ENCODE data around the gene ATOH8.

The ATOH8 gene

GRCh38 chr2:85778646-85779379 lies 25.0 kb downstream of the ATOH8 start:
- in situ Hi-C loops (cut with MboI; ENCODE audit: low sequenced_read_pairs), result no loop called here
- H3K9me3 ChIP-seq, result no peaks in the 10 kb centered on the region
- H3K4me1 ChIP-seq, result no peaks in the 10 kb centered on the region
- DNase-seq (ENCODE audit: low spot score in 2 of 2), result no peak
- H3K4me3 ChIP-seq, result no peak overlapping the region
- no peaks in the 10 kb centered on the region for H3K27me3 ChIP-seq (ENCODE audit: low read depth)
- no peaks in the 10 kb centered on the region for H3K36me3 ChIP-seq (replicated peaks)

DNA sequence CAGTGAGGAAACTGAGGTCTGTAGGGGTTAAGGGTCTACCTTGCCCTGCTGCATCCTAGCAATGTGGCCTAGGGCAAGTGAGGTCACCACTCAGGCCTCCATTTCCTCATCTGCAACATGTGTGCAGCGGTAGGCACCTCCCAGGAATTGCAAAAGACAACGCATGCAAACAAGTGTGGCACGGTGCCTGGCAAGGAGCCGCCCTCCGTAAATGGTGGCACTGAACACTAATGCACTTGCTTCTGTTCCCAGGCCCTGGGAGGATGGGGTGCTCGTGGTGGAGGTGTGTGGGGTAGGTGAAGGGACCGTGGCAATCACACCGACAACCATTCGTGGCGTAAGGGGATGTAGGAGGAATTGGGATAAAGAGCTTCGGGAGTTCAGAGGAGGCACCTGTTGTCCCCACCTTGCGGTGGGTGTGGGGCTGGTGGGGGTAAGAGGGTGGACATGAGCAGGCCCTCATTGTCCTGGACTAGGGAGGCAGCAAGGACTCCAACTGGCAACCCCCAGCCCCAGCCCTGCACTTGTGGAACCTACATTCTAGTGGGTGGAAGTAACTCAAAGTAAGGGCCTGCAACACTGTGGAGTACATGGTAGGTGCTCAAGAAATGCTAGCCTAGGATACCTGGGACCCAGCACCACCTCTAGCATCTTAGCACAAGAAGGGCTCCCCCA lies 26.0 kb downstream of the ATOH8 start:
- no peaks in the 10 kb centered on the region for H3K36me3 ChIP-seq (replicated peaks)
- H3K27me3 ChIP-seq (ENCODE audit: low read depth), result no peaks in the 10 kb centered on the region
- no peak for DNase-seq (ENCODE audit: low spot score in 2 of 2)
- no peaks in the 10 kb centered on the region for H3K9me3 ChIP-seq
- H3K4me3 ChIP-seq, result no peak overlapping the region
- in situ Hi-C loops (cut with MboI; ENCODE audit: low sequenced_read_pairs), result no loop called here
- no peaks in the 10 kb centered on the region for H3K4me1 ChIP-seq

DNA sequence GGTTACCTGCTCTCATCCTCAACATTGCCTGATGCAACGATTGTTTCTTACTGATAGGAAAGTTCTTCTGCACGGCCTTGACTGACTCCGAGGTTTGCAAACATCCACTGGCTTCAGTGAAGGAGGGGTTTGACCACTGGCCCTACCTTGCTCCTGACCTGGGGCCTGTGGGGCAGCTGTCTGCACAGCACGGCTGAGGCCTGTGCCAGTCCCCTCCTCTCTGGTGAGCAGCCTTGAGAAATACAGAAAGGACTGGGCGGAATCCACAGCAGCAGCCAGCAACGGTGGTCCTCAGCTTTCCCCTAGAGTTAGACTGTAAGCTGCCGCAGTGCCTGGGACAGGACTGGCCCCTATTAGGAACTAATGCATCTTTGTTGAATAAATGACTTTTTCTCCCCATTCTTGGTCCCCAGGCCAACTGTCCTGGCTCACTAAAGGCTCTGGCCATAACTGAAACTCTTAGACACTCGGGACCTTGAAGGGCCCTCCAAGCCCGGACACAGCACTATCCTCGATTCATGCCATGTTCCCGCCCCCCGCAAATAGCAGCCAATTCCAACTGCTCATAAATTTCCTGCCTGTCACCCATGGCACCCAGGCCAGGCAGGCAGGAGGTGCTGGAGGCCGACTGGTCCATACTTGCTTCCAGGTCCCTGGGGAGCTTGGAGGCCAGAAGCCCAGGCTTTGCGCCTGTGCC lies 26.7 kb downstream of the ATOH8 start:
- in situ Hi-C loops (cut with MboI; ENCODE audit: low sequenced_read_pairs), result no loop called here
- Histone ChIP-seq H3K36me3 (replicated peaks) (no peaks in the 10 kb centered on the region), H3K4me3 (no peak overlapping the region), H3K4me1 (no peaks in the 10 kb centered on the region), H3K27me3 (ENCODE audit: low read depth) (no peaks in the 10 kb centered on the region), H3K9me3 (no peaks in the 10 kb centered on the region)
- no peak for DNase-seq (ENCODE audit: low spot score in 2 of 2)

GRCh38 chr2:85781013-85781332 lies 27.2 kb downstream of the ATOH8 start:
- Histone ChIP-seq H3K36me3 (replicated peaks) (no peaks in the 10 kb centered on the region), H3K9me3 (no peaks in the 10 kb centered on the region), H3K4me1 (no peaks in the 10 kb centered on the region), H3K4me3 (no peak overlapping the region), H3K27me3 (ENCODE audit: low read depth) (no peaks in the 10 kb centered on the region)
- no peak for DNase-seq (ENCODE audit: low spot score in 2 of 2)
- in situ Hi-C loops (cut with MboI; ENCODE audit: low sequenced_read_pairs), result no loop called here

DNA sequence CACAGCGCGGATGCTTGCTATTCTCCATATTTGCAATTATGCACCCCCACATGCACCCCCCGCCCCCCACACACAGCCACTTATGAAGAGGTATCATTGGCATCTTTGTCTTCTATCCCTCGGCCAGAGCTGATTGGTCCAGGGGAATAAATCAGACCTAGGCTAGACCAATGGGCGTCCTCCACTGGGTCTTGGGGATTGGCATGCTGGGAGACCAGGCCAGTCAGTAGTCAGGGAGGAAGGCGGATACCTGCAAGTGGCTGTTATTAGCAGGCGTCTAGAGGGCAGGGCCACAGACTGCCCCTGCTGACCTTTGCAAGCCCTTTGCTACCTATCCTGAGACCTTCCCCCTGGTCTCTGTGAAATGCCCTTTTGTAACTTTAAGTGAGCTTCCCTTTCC lies 30.0 kb downstream of the ATOH8 start:
- Histone ChIP-seq H3K9me3 (no peaks in the 10 kb centered on the region), H3K4me1 (no peaks in the 10 kb centered on the region), H3K27me3 (ENCODE audit: low read depth) (no peaks in the 10 kb centered on the region), H3K36me3 (replicated peaks) (no peaks in the 10 kb centered on the region), H3K4me3 (no peak overlapping the region)
- in situ Hi-C loops (cut with MboI; ENCODE audit: low sequenced_read_pairs), result no loop called here
- no peak for DNase-seq (ENCODE audit: low spot score in 2 of 2)

- H3K4me3 ChIP-seq, result no peak overlapping the region
- DNase-seq (ENCODE audit: low spot score in 2 of 2), result no peak
- H3K9me3 ChIP-seq, result no peaks in the 10 kb centered on the region
- no peaks in the 10 kb centered on the region for H3K36me3 ChIP-seq (replicated peaks)
- in situ Hi-C loops (cut with MboI; ENCODE audit: low sequenced_read_pairs), result no loop called here
- no peaks in the 10 kb centered on the region for H3K27me3 ChIP-seq (ENCODE audit: low read depth)
- H3K4me1 ChIP-seq, result no peaks in the 10 kb centered on the region
Observed at GRCh38 chr2:85784474-85784986, 30.7 kb downstream of the ATOH8 start.

- Histone ChIP-seq H3K9me3 (no peaks in the 10 kb centered on the region), H3K4me3 (no peak overlapping the region), H3K27me3 (ENCODE audit: low read depth) (no peaks in the 10 kb centered on the region), H3K36me3 (replicated peaks) (no peaks in the 10 kb centered on the region), H3K4me1 (no peaks in the 10 kb centered on the region)
- in situ Hi-C loops (cut with MboI; ENCODE audit: low sequenced_read_pairs), result no loop called here
- DNase-seq (ENCODE audit: low spot score in 2 of 2), result no peak
Observed at GRCh38 chr2:85785027-85785822, 31.4 kb downstream of the ATOH8 start.

DNA sequence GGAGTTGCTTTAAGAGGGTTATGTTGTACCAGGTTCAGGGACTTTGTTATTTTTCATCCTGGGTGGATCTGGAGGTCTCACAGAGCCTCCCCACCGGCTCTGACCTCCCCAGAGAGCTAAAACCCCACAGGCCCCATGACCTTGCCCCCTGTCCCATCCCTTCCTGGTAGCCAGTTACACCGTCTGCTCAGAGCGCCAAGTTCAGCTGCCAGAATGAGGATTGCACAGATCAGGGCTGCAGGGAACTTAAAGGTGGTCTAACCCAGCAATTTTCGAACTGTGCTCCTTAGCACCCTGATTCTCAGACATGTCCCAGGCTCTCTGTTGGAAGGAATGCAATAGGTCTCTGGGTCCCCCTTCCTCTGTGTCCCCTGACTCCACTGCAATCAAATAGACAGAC lies 32.1 kb downstream of the ATOH8 start:
- DNase-seq (ENCODE audit: low spot score in 2 of 2), result no peak
- in situ Hi-C loops (cut with MboI; ENCODE audit: low sequenced_read_pairs), result no loop called here
- no peaks in the 10 kb centered on the region for H3K4me1 ChIP-seq
- no peaks in the 10 kb centered on the region; the same call in 1 of the 2 replicates for H3K27me3 ChIP-seq (ENCODE audit: low read depth)
- H3K9me3 ChIP-seq, result no peaks in the 10 kb centered on the region
- H3K36me3 ChIP-seq (replicated peaks), result no peaks in the 10 kb centered on the region
- no peak overlapping the region for H3K4me3 ChIP-seq

- no peak for DNase-seq (ENCODE audit: low spot score in 2 of 2)
- no peaks in the 10 kb centered on the region for H3K4me1 ChIP-seq
- H3K27me3 ChIP-seq (ENCODE audit: low read depth), result no peaks in the 10 kb centered on the region; the same call in 1 of the 2 replicates
- in situ Hi-C loops (cut with MboI; ENCODE audit: low sequenced_read_pairs), result no loop called here
- no peaks in the 10 kb centered on the region for H3K9me3 ChIP-seq
- H3K4me3 ChIP-seq, result no peak overlapping the region
- no peaks in the 10 kb centered on the region for H3K36me3 ChIP-seq (replicated peaks)
Observed at GRCh38 chr2:85786444-85786843, 32.7 kb downstream of the ATOH8 start.

DNA sequence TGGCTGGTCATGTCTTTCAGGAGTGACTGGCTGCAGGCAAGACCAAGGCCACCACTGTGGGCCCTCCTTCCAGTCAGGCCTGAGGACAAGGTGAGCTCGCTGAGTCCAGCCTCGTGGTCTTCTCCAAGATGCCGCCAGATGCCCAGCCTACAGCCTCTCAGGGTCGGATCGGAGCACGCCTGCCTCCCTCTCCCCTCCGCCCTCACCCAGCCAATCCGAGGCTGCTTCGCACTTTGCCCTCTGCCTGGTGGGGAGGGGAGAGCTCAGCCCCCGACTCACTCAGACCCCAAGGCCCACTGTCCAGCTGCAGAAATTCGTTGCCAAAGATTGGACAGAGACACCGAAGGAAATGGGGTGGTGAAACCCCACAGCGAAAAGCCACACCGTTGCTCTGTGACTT lies 33.1 kb downstream of the ATOH8 start:
- no peaks in the 10 kb centered on the region for H3K4me1 ChIP-seq
- no peak for DNase-seq (ENCODE audit: low spot score in 2 of 2)
- no peaks in the 10 kb centered on the region for H3K9me3 ChIP-seq
- H3K27me3 ChIP-seq (ENCODE audit: low read depth), result no peaks in the 10 kb centered on the region; the same call in 1 of the 2 replicates
- H3K4me3 ChIP-seq, result no peak overlapping the region
- in situ Hi-C loops (cut with MboI; ENCODE audit: low sequenced_read_pairs), result no loop called here
- H3K36me3 ChIP-seq (replicated peaks), result no peaks in the 10 kb centered on the region

- in situ Hi-C loops (cut with MboI; ENCODE audit: low sequenced_read_pairs), result no loop called here
- Histone ChIP-seq H3K27me3 (ENCODE audit: low read depth) (no peaks in the 10 kb centered on the region; the same call in 1 of the 2 replicates), H3K4me1 (no peaks in the 10 kb centered on the region), H3K9me3 (no peaks in the 10 kb centered on the region), H3K36me3 (replicated peaks) (no peaks in the 10 kb centered on the region), H3K4me3 (no peak overlapping the region)
- no peak for DNase-seq (ENCODE audit: low spot score in 2 of 2)
Observed at GRCh38 chr2:85787282-85787980, 33.6 kb downstream of the ATOH8 start.

GRCh38 chr2:85787981-85788340 lies 34.2 kb downstream of the ATOH8 start:
- in situ Hi-C loops (cut with MboI; ENCODE audit: low sequenced_read_pairs), result no loop called here
- H3K4me1 ChIP-seq, result no peaks in the 10 kb centered on the region
- no peaks in the 10 kb centered on the region for H3K36me3 ChIP-seq (replicated peaks)
- H3K27me3 ChIP-seq (ENCODE audit: low read depth), result peaks cover 2% of the 10 kb centered on the region; the same call in 1 of the 2 replicates
- no peak overlapping the region for H3K4me3 ChIP-seq
- no peak for DNase-seq (ENCODE audit: low spot score in 2 of 2)
- H3K9me3 ChIP-seq, result no peaks in the 10 kb centered on the region

GRCh38 chr2:85788603-85789002 lies 34.8 kb downstream of the ATOH8 start:
- Histone ChIP-seq H3K4me1 (no peaks in the 10 kb centered on the region), H3K27me3 (ENCODE audit: low read depth) (peaks cover 2% of the 10 kb centered on the region; the same call in 1 of the 2 replicates), H3K36me3 (replicated peaks) (no peaks in the 10 kb centered on the region), H3K9me3 (no peaks in the 10 kb centered on the region), H3K4me3 (no peak overlapping the region)
- in situ Hi-C loops (cut with MboI; ENCODE audit: low sequenced_read_pairs), result no loop called here
- DNase-seq (ENCODE audit: low spot score in 2 of 2), result no peak

All from HAP-1 (cell line).